Activated B cell treated with CpG ODN at 0.5 μM for 24 hours (primary cell): ENCODE measurements around the gene MYH4. TPM values are rescaled to one million over a fixed set of nuclear protein-coding genes. Genes with fewer than 3 reads are reported as not detected.

Source experiments
- ATAC-seq: fragments of 200-7000 bp; cut with Tn5 transposase; one replicate; pipeline ENCODE4 v1.10.0; 2021; ENCODE audit warnings: low read depth, mild to moderate bottlenecking, moderate library complexity
- CTCF ChIA-PET: fragments of 350-600 bp; sonication (Branson Sonifier 250); formaldehyde crosslinking; loops from one replicate; lab custom pipeline; 2021; ENCODE audit warnings: antibody characterized with exemption; lab: Charles Lee
- POLR2A ChIA-PET: fragments of 350-600 bp; sonication (Branson Sonifier 250); formaldehyde crosslinking; loops from one replicate; lab custom pipeline; 2021; ENCODE audit warnings: antibody characterized with exemption; lab: Charles Lee
- DNase-seq: peaks from one replicate; pipeline ENCODE4 v3.0.0; 2022
- H3K27ac Mint-ChIP-seq: one replicate; pipeline ENCODE4 v1.8.0; 2020; ENCODE audit warnings: mixed read lengths
- H3K27me3 Mint-ChIP-seq: one replicate; pipeline ENCODE4 v1.8.0; 2021; ENCODE audit warnings: mixed read lengths
- H3K36me3 Mint-ChIP-seq: one replicate; pipeline ENCODE4 v1.8.0; 2021; ENCODE audit warnings: low read depth, mixed read lengths
- H3K4me1 Mint-ChIP-seq: one replicate; pipeline ENCODE4 v1.8.0; 2021; ENCODE audit warnings: mixed read lengths
- H3K4me3 Mint-ChIP-seq: one replicate; pipeline ENCODE4 v1.8.0; 2020; ENCODE audit warnings: mild to moderate bottlenecking, mixed read lengths
- H3K9me3 Mint-ChIP-seq: one replicate; pipeline ENCODE4 v1.8.0; 2020; ENCODE audit warnings: mixed read lengths
- intact Hi-C: fragments of 100-400 bp; cut with micrococcal nuclease; formaldehyde crosslinking; loops from one replicate; pipeline ENCODE4 v1.15.1; 2024
- total RNA-seq: library from RNA; stranded (reverse); gene quantifications from 2 replicates; pipeline ENCODE4 v1.2.3, GENCODE V29; 2022
- TF ChIP-seq, protein P1 (sequence below): fragments of 200-600 bp; IDR thresholded peaks from one replicate; pipeline ENCODE4 v1.8.0; 2022; ENCODE audit warnings: antibody characterized with exemption, mild to moderate bottlenecking

MYH4 gene
- total RNA-seq, 1 donor from 2014 or later: not detected

- TF ChIP-seq, protein P1, sequence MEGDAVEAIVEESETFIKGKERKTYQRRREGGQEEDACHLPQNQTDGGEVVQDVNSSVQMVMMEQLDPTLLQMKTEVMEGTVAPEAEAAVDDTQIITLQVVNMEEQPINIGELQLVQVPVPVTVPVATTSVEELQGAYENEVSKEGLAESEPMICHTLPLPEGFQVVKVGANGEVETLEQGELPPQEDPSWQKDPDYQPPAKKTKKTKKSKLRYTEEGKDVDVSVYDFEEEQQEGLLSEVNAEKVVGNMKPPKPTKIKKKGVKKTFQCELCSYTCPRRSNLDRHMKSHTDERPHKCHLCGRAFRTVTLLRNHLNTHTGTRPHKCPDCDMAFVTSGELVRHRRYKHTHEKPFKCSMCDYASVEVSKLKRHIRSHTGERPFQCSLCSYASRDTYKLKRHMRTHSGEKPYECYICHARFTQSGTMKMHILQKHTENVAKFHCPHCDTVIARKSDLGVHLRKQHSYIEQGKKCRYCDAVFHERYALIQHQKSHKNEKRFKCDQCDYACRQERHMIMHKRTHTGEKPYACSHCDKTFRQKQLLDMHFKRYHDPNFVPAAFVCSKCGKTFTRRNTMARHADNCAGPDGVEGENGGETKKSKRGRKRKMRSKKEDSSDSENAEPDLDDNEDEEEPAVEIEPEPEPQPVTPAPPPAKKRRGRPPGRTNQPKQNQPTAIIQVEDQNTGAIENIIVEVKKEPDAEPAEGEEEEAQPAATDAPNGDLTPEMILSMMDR: no peak
- H3K4me1 Mint-ChIP-seq: no peaks in the 10 kb centered on the region
- no peaks in the 10 kb centered on the region for H3K9me3 Mint-ChIP-seq
- ChIA-PET CTCF (no interaction called here), POLR2A (no interaction called here)
- intact Hi-C loops: no loop called here
- H3K4me3 Mint-ChIP-seq: no peak overlapping the region
- H3K36me3 Mint-ChIP-seq: no peaks in the 10 kb centered on the region
- ATAC-seq (no peak), DNase-seq (no peak)
- no peaks in the 10 kb centered on the region for H3K27me3 Mint-ChIP-seq
- no peak overlapping the region for H3K27ac Mint-ChIP-seq
Observed at GRCh38 chr17:10513299-10514067, 44.1 kb upstream of the MYH4 start.

- H3K9me3 Mint-ChIP-seq: no peaks in the 10 kb centered on the region
- TF ChIP-seq, protein P1: no peak
- CTCF ChIA-PET: no interaction called here
- POLR2A ChIA-PET: no interaction called here
- intact Hi-C loops: no loop called here
- no peak for ATAC-seq
- H3K27me3 Mint-ChIP-seq: peaks cover 1% of the 10 kb centered on the region
- H3K36me3 Mint-ChIP-seq: no peaks in the 10 kb centered on the region
- DNase-seq: no peak
- H3K4me3 Mint-ChIP-seq: no peak overlapping the region
- no peak overlapping the region for H3K27ac Mint-ChIP-seq
- H3K4me1 Mint-ChIP-seq: no peaks in the 10 kb centered on the region
Observed at GRCh38 chr17:10512856-10513255, 43.5 kb upstream of the MYH4 start.

- H3K36me3 Mint-ChIP-seq: no peaks in the 10 kb centered on the region
- H3K4me1 Mint-ChIP-seq: no peaks in the 10 kb centered on the region
- CTCF ChIA-PET: no interaction called here
- peaks cover 2% of the 10 kb centered on the region for H3K27me3 Mint-ChIP-seq
- no peaks in the 10 kb centered on the region for H3K9me3 Mint-ChIP-seq
- H3K27ac Mint-ChIP-seq: no peak overlapping the region
- H3K4me3 Mint-ChIP-seq: no peak overlapping the region
- TF ChIP-seq, protein P1: no peak
- DNase-seq (no peak), ATAC-seq (no peak)
- POLR2A ChIA-PET: interaction anchor here (0.5 kb wide), 1 partner anchor 128 kb away, joined by 5 read pairs; no protein-coding TSS in a partner anchor
- intact Hi-C loops: no loop called here
Observed at GRCh38 chr17:10499950-10500349, 30.6 kb upstream of the MYH4 start.

- no peak overlapping the region for H3K4me3 Mint-ChIP-seq
- H3K36me3 Mint-ChIP-seq: no peaks in the 10 kb centered on the region
- peaks cover 6% of the 10 kb centered on the region for H3K27me3 Mint-ChIP-seq
- intact Hi-C loops: no loop called here
- H3K4me1 Mint-ChIP-seq: no peaks in the 10 kb centered on the region
- CTCF ChIA-PET: no interaction called here
- TF ChIP-seq, protein P1: no peak
- peaks cover 23% of the 10 kb centered on the region for H3K9me3 Mint-ChIP-seq
- H3K27ac Mint-ChIP-seq: no peak overlapping the region
- ATAC-seq (no peak), DNase-seq (no peak)
- POLR2A ChIA-PET: no interaction called here
Observed at GRCh38 chr17:10492004-10492403, 22.6 kb upstream of the MYH4 start.

DNA sequence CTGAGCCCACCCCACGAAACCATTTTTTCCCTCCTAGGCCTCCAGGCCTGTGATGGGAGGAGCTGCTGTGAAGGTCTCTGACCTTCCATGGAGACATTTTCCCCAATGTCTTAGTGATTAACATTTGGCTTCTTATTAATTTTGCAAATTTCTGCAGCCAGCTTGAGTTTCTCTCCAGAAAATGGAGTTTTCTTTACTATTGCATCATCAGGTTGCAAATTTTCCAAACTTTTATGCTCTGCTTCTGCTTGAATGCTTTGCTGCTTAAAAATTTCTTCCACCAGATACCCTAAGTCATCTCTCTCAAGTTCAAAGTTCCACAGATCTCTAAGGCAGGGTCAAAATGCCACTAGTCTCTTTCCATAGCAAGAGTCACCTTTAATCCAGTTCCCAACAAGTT lies 12.9 kb upstream of the MYH4 start:
- CTCF ChIA-PET: no interaction called here
- H3K27ac Mint-ChIP-seq: no peak overlapping the region
- TF ChIP-seq, protein P1: no peak
- H3K27me3 Mint-ChIP-seq: no peaks in the 10 kb centered on the region
- H3K4me3 Mint-ChIP-seq: no peak overlapping the region
- DNase-seq: no peak
- H3K36me3 Mint-ChIP-seq: no peaks in the 10 kb centered on the region
- POLR2A ChIA-PET: no interaction called here
- intact Hi-C loops: no loop called here
- peaks cover 36% of the 10 kb centered on the region for H3K9me3 Mint-ChIP-seq
- H3K4me1 Mint-ChIP-seq: no peaks in the 10 kb centered on the region
- ATAC-seq: no peak
